Nephron progenitor cell (in vitro differentiated cells): Measurements from ENCODE around the gene LRRC56.

Source experiments
- DNase-seq: peaks from one replicate; pipeline ENCODE4 v3.0.0; 2021
- H3K27ac Mint-ChIP-seq: 2 replicates; pipeline ENCODE4 v1.8.0; 2021; ENCODE audit warnings: mild to moderate bottlenecking, moderate library complexity, mixed read lengths
- H3K27me3 Mint-ChIP-seq: 2 replicates; pipeline ENCODE4 v1.8.0; 2021; ENCODE audit warnings: mild to moderate bottlenecking, low read depth, mixed read lengths; ENCODE audit not compliant: poor library complexity
- H3K36me3 Mint-ChIP-seq: 2 replicates; pipeline ENCODE4 v1.8.0; 2021; ENCODE audit warnings: low read depth, mixed read lengths
- H3K4me1 Mint-ChIP-seq: 2 replicates; pipeline ENCODE4 v1.8.0; 2021; ENCODE audit warnings: mixed read lengths
- H3K4me3 Mint-ChIP-seq: 2 replicates; pipeline ENCODE4 v1.8.0; 2021; ENCODE audit warnings: mild to moderate bottlenecking, moderate library complexity, mixed read lengths
- H3K9me3 Mint-ChIP-seq: 2 replicates; pipeline ENCODE4 v1.8.0; 2021; ENCODE audit warnings: mild to moderate bottlenecking, moderate library complexity, mixed read lengths
- TF ChIP-seq, protein P1 (sequence below): fragments of 200-600 bp; sonication (generic); IDR thresholded peaks from 2 replicates; pipeline ENCODE4 v1.5.0; 2021; ENCODE audit warnings: antibody characterized with exemption

LRRC56 gene

DNA sequence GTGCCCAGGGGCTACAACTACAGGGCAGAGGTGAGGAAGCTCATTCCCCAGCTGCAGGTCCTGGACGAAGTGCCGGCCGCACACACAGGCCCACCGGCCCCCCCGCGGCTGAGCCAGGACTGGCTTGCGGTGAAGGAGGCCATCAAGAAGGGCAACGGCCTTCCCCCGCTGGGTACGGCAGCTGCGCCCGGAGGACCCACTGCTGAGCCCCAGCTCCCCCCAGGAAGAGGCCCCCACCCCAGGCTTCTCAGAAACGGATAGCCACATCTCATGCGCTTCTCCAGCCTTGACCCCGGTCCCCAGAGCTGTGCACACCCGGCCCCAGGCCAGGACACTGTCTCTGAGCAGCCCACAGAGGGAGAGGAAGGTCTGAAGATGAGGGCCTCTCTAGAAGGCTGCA lies 13.8 kb downstream of the LRRC56 start:
- no peak overlapping the region for H3K4me3 Mint-ChIP-seq
- TF ChIP-seq, protein P1, sequence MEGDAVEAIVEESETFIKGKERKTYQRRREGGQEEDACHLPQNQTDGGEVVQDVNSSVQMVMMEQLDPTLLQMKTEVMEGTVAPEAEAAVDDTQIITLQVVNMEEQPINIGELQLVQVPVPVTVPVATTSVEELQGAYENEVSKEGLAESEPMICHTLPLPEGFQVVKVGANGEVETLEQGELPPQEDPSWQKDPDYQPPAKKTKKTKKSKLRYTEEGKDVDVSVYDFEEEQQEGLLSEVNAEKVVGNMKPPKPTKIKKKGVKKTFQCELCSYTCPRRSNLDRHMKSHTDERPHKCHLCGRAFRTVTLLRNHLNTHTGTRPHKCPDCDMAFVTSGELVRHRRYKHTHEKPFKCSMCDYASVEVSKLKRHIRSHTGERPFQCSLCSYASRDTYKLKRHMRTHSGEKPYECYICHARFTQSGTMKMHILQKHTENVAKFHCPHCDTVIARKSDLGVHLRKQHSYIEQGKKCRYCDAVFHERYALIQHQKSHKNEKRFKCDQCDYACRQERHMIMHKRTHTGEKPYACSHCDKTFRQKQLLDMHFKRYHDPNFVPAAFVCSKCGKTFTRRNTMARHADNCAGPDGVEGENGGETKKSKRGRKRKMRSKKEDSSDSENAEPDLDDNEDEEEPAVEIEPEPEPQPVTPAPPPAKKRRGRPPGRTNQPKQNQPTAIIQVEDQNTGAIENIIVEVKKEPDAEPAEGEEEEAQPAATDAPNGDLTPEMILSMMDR, result no peak
- H3K27ac Mint-ChIP-seq, result no peak overlapping the region
- H3K9me3 Mint-ChIP-seq, result no peaks in the 10 kb centered on the region
- H3K4me1 Mint-ChIP-seq, result peaks cover 7% of the 10 kb centered on the region
- no peaks in the 10 kb centered on the region for H3K36me3 Mint-ChIP-seq
- no peak for DNase-seq
- H3K27me3 Mint-ChIP-seq, result peaks cover 13% of the 10 kb centered on the region

GRCh38 chr11:551596-551995 lies 14.3 kb downstream of the LRRC56 start:
- H3K27me3 Mint-ChIP-seq, result peaks cover 17% of the 10 kb centered on the region
- TF ChIP-seq, protein P1, result no peak
- H3K4me3 Mint-ChIP-seq, result no peak overlapping the region
- H3K27ac Mint-ChIP-seq, result no peak overlapping the region
- DNase-seq, result no peak
- H3K4me1 Mint-ChIP-seq, result peaks cover 7% of the 10 kb centered on the region
- H3K36me3 Mint-ChIP-seq, result no peaks in the 10 kb centered on the region
- H3K9me3 Mint-ChIP-seq, result no peaks in the 10 kb centered on the region

DNA sequence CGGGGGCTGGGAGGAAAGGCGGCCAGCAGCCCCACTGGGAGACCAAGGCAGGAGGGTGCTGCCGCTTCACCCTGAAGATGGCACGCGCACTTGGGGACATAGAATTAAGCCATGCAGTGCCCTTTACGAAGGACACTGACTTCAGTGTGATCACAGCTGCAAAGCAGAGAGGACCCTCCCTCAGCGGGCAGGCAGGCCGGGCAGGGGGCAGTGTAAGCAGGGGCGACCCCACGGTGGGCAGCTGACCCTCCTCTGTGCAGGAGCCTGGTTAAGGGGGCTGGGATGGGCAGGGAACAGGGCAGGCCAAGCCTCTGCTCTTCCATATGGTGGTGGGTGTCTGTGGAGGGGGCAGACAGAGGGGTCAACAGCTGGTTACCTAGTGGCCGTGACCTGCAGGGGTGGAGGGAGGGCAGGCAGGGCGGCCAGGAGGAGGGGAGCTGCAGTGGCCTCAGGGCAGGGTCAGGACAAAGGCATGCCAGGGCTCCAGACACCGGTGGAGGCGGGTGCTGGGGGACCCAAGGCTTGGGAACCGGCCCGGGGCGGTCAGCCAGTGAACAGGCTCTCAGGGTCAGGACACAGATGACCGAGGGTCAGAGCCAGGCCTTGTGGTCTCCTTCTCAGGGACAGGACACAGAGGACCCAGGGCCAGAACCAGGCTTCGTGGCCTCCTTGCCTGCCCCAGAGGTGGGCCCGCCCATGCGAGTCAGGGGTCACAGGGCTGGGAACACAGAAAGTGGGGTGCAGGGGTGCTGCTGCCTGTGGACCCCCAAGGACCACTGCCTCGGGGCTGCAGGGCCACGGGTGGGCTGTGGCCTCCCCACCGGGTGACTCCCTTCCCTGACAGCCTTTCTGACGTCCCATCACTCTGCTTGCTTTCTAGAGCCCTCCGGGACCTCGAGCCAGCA lies 16.0 kb downstream of the LRRC56 start:
- peaks cover 32% of the 10 kb centered on the region for H3K27me3 Mint-ChIP-seq
- H3K4me3 Mint-ChIP-seq, result no peak overlapping the region
- TF ChIP-seq, protein P1, result no peak
- no peaks in the 10 kb centered on the region for H3K36me3 Mint-ChIP-seq
- peaks cover 12% of the 10 kb centered on the region for H3K4me1 Mint-ChIP-seq
- no peak overlapping the region for H3K27ac Mint-ChIP-seq
- no peaks in the 10 kb centered on the region for H3K9me3 Mint-ChIP-seq
- peak; percentile 43 for DNase-seq

GRCh38 chr11:553988-554340 lies 16.6 kb downstream of the LRRC56 start:
- no peak overlapping the region for H3K27ac Mint-ChIP-seq
- DNase-seq, result no peak
- TF ChIP-seq, protein P1, result no peak
- H3K9me3 Mint-ChIP-seq, result no peaks in the 10 kb centered on the region
- H3K4me3 Mint-ChIP-seq, result no peak overlapping the region
- no peaks in the 10 kb centered on the region for H3K36me3 Mint-ChIP-seq
- peaks cover 12% of the 10 kb centered on the region for H3K4me1 Mint-ChIP-seq
- peaks cover 38% of the 10 kb centered on the region for H3K27me3 Mint-ChIP-seq

- no peaks in the 10 kb centered on the region for H3K9me3 Mint-ChIP-seq
- no peaks in the 10 kb centered on the region for H3K36me3 Mint-ChIP-seq
- H3K27me3 Mint-ChIP-seq, result peaks cover 39% of the 10 kb centered on the region
- peaks cover 12% of the 10 kb centered on the region for H3K4me1 Mint-ChIP-seq
- TF ChIP-seq, protein P1, result peak; percentile 45
- H3K4me3 Mint-ChIP-seq, result no peak overlapping the region
- peak; percentile 81 for DNase-seq
- no peak overlapping the region for H3K27ac Mint-ChIP-seq
These were observed 17.3 kb downstream of the LRRC56 start for GRCh38 chr11:554428-555226.
